Measurements from ENCODE around the gene CIAO2B.
"Not testable (repeated sequence)": the region's sequence is repeated elsewhere in the genome, so short reads cannot be mapped to it uniquely, and the experiment has no call there.

CIAO2B gene

GRCh38 chr16:66934138-66934838 lies at the start of gene CIAO2B:
Gene CIAO2B, minus strand, starts transcription at chr16:66934402. Its CDS starts 38 bp downstream, at chr16:66934364.
- DNase-seq (ENCODE audit: low read depth): no peak

DNA sequence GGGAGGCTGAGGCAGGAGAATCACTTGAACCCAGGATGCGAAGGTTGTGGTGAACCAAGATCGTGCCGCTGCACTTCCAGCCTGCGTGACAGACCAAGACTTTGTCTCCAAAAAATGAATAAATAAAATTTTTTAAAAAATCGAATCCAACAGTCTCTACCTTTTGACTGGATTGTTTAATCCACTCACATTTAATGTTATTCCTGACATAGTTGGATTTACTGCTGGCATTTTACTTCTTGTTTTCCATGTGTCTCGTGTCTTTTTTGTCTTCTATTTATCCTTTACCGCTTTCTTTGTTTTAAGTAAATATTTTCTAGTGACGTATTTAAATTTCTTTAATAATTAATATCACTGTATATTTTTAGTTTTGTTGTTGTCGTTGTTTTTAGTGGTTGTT lies 48.8 kb upstream of the CIAO2B start:
- DNase-seq (ENCODE audit: low read depth): no peak

DNA sequence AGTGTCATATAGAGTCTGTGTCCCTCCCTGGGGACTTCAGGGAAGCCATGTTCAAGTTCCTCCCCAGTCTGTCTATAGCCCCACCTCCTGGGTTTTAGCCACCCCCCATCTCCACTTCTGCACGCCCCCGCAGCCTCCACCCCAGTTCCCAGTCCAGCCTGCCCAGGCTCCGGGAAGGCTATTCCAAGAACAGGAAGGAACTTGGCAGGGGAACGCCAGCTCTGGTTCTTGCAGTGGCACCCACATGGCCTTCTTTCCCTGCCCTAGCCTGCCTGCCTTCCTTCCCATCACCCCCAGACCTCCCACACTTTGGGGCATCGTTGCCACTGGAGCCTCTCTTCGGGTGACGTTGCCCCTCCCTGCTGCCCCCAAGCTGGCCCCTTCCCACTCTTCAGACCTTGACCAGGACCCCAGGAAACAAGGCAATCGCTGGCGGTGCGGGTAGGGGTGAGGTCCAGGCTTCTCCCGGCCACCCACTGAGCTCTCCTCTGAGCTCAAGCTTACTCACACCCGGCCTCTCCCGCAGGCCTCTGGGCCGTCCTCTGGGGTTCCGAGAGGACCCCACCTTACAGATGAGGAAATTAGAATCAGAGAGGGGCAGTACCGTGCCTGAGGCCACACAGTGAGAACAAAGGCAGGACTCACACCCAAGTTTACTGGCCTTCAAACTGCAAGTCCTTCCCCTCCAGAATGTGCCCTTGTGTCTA lies 45.0 kb upstream of the CIAO2B start:
- no peak for DNase-seq (ENCODE audit: low read depth)

DNA sequence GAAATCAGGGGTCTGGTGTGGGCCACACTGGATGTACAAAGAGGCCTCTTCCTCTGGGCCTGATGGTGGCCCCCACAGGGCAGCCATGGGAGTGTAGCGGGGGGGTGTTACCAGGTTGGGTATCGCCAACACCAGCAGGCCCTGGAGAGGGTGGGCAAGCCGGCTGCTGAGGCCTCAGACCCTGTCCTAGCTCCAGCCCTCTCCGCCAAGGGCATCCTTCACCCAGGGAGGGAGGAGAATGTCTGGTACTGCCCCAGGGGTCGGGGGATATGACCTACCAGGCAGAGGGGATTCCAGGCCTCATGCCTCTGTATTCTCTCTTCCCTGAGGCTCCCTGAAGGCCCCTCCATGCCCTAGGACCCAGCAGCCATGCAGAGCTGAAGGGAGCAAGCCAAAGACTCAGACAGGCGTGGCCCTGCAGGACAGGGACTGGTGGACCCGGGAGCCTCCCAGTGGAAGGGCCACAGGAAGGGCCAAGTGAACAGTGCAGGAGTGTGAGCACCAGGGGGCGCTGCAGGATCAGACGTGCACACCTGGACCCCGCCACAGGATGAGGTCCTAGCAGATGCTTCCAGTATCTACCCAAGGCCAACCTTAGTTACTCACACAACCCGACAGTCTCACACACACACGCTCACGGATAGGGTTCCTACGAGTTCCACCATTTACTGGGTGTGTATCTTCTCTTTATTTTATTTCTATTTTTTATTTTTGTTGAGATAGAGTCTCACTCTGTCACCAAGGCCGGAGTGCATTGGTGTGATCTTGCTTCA lies 43.3 kb upstream of the CIAO2B start:
- DNase-seq (ENCODE audit: low read depth): peak; percentile 40

GRCh38 chr16:66976746-66977145 lies 42.5 kb upstream of the CIAO2B start:
- DNase-seq (ENCODE audit: low read depth): no peak

DNA sequence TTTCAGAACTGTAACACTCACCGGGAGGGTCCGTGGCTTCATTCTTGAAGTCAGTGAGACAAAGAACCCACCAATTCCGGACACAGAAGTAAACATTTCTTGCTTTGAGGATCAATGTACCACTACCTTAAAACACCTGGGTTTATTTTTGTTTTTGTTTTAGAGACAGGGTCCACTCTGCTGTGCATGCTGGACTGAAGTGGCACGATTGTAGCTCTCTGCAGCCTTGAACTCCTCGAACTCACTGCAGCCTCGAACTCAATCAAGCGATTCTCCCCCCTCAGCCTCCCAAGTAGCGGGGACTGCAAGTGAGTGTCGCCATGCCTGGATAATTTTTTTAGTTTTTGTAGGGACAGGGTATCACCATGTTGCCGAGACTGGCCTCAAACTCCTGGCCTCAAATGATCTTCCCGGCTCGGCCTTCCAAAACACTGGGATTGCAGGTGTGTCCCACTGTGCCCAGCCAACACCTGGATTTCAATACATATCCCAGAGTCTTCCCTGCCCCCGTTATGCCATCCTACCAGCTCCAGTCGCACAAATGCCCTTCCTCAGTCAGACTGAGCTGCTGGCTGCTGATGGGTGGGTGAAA lies 41.2 kb upstream of the CIAO2B start:
- DNase-seq (ENCODE audit: low read depth): no peak

- not testable (repeated sequence) for DNase-seq (ENCODE audit: low read depth)
Measured at GRCh38 chr16:66974932-66975246, 40.7 kb upstream of the CIAO2B start.

GRCh38 chr16:66974156-66974931 lies 40.1 kb upstream of the CIAO2B start:
- DNase-seq (ENCODE audit: low read depth): not testable (repeated sequence)

GRCh38 chr16:66973716-66974115 lies 39.5 kb upstream of the CIAO2B start:
- no peak for DNase-seq (ENCODE audit: low read depth)

DNA sequence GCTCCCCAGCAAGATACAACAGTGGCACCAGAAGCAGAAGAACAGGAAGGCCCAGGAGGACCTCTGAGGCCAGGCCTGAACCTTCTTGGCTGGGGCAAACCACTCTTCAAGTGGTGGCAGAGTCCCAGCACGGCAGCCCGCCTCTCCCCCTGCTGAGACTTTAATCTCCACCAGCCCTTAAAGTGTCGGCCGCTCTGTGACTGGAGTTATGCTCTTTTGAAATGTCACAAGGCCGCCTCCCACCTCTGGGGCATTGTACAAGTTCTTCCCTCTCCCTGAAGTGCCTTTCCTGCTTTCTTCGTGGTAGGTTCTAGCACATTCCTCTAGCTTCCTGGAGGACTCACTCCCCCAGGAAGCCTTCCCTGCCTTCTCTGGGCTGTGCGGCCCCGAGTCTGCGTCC lies 38.8 kb upstream of the CIAO2B start:
- no peak for DNase-seq (ENCODE audit: low read depth)

DNA sequence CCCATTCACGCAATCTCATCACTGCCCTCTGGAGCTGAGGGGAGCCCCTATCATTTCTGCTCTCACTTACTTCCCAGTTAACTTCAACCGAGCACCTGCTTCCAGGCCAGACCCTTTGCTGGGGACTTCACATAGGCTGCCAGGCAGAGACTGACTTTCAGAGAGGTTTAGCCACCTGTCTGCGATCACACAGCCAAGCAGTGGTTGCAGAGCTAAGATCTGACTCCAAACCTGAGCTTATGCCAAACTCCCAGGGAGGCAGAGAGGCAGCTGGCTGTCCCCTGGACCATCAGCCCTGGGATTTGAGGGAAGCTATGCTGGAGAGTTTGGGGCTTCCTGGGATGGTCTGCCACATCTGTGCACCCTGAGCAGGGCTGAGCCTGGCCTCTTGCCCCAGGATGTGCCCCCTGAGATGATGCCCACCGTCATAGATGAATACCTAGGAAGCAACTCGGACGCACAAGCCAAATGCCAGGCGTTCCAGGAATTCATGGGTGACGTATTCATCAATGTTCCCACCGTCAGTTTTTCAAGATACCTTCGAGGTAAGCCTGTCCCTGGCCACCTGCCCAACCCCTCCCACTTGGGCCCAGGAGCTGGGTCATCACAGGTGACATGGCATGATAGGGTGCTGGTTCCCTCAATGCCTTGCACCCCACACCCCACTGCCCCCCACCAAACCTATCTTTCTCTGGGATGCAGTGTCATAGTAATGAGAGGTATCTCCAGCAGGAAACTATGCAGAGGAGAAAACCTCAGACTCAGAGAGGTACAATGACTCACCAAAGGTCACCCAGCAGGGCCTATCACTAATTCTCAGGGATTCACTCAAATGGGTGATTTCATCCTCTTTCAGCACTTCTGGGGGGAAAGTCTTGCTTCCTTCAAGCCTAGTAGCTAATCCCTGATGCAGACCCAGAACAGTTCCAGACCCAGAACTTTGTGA lies 36.8 kb upstream of the CIAO2B start:
- DNase-seq (ENCODE audit: low read depth): peak; percentile 22

GRCh38 chr16:66968847-66969246 lies 34.6 kb upstream of the CIAO2B start:
- no peak for DNase-seq (ENCODE audit: low read depth)

GRCh38 chr16:66964049-66964448 lies 29.8 kb upstream of the CIAO2B start:
- no peak for DNase-seq (ENCODE audit: low read depth)

DNA sequence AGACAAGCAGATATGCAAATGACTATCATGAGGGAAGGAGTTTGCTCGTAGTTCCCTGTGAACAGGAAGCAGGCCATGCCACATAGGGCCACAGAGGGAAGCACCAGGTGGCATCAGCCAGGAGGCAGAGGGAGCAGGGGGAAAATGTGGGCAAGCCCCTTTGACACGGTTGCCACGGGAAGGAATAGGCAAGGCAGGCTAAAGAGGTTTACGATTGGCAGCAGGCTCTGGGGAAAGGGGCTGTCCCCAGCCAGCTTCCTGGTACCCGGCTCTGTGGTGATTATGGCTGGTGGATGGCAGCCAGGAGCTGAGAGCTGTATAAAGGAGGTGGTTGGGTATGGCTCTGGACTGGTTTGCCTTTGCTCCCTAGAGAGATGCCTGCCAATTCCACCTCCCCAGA lies 27.7 kb upstream of the CIAO2B start:
- no peak for DNase-seq (ENCODE audit: low read depth)

DNA sequence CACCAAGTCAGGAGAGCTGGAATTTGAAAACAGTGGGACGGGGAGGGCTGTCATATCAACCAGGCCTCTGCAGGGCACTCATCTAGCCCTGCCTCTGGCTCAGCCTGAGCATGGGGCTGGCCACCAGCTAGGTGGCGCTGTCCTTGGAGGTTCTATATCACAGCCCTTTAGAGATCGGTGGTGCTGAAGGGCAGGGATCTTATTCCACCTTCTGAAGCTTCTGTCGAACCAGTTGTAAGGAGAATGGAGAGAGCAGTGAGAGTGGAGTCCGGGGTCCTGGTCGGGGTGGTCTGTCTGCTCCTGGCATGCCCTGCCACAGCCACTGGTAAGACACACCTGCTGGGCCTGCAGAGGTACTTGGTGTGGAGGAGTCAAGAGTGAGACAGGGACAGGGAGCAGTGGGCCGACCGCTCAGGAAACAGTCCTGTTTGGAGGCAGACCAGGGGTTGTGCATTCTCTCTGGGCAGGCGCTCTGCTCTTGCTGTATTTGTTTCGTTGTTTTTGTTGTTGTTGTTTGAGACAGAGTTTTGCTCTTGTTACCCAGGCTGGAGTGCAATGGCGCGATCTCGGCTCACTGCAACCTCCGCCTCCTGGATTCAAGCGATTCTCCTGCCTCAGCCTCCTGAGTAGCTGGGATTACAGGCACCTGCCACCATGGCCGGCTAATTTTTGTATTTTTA lies 27.0 kb upstream of the CIAO2B start, which contains the start of gene CES3:
Gene CES3 (plus strand): TSS at position 202 of the 680 bp plus-strand sequence. CDS start 42 bp downstream, at position 244.
- DNase-seq (ENCODE audit: low read depth): peak; percentile 18

DNA sequence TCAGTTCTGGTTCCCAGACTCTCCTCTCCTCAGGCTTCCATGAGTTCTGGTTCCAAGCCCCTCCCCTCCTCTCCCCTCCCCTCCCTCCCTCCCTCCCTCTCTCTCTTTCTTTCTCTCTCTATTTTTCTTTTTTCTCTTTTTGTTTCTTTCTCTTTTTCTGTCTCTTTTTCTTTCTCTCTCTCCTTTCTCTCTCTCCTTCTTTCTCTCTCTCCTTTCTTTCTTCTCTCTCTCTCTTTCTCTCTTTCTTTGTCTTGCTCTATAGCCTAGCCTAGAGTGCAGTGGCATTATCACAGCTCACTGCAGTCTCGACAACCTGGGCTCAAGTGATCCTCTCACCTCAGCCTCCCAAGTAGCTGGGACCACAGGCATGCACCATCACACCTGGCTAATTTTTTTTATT lies 26.1 kb upstream of the CIAO2B start:
- DNase-seq (ENCODE audit: low read depth): no peak

- no peak for DNase-seq (ENCODE audit: low read depth)
Measured at GRCh38 chr16:66959704-66960161, 25.5 kb upstream of the CIAO2B start.

GRCh38 chr16:66958857-66959703 lies 24.9 kb upstream of the CIAO2B start:
- no peak for DNase-seq (ENCODE audit: low read depth)

- DNase-seq (ENCODE audit: low read depth): not testable (repeated sequence)
Measured at GRCh38 chr16:66956154-66956457, 21.9 kb upstream of the CIAO2B start.

All from non-pigmented ciliary epithelial cell (primary cell).